ENCODE data around the gene MIAT.
"Not testable (repeated sequence)": the region's sequence is repeated elsewhere in the genome, so short reads cannot be mapped to it uniquely, and the experiment has no call there.

Gene MIAT

GRCh38 chr22:26656891-26657851, at the start of gene MIAT:
MIAT (plus strand) TSS chr22:26657588.
- DNase-seq: no peak

- DNase-seq: no peak
Measured at GRCh38 chr22:26608129-26608528, 49.3 kb upstream of the MIAT start.

GRCh38 chr22:26609287-26609686, 48.1 kb upstream of the MIAT start:
- no peak for DNase-seq

GRCh38 chr22:26610072-26610958, 47.1 kb upstream of the MIAT start:
- no peak for DNase-seq

- DNase-seq: no peak
Measured at GRCh38 chr22:26610996-26611395, 46.4 kb upstream of the MIAT start.

GRCh38 chr22:26612652-26613051, 44.7 kb upstream of the MIAT start:
- DNase-seq: no peak

GRCh38 chr22:26613753-26614152, 43.6 kb upstream of the MIAT start:
- DNase-seq: not testable (repeated sequence)

GRCh38 chr22:26614322-26614721, 43.1 kb upstream of the MIAT start:
- DNase-seq: no peak

- DNase-seq: no peak
Measured at GRCh38 chr22:26615149-26615548, 42.2 kb upstream of the MIAT start.

- DNase-seq: no peak
Measured at GRCh38 chr22:26615830-26616435, 41.5 kb upstream of the MIAT start.

GRCh38 chr22:26616650-26617049, 40.7 kb upstream of the MIAT start:
- peak; percentile 15 for DNase-seq

GRCh38 chr22:26617271-26618199, 39.9 kb upstream of the MIAT start, which contains the start of gene CRYBB1:
CRYBB1 (minus strand) TSS chr22:26618027; CDS start chr22:26616319, 1,708 bp downstream.
- no peak for DNase-seq

GRCh38 chr22:26618455-26618854, 38.9 kb upstream of the MIAT start:
- no peak for DNase-seq

- no peak for DNase-seq
Measured at GRCh38 chr22:26619510-26619909, 37.9 kb upstream of the MIAT start.

- no peak for DNase-seq
Measured at GRCh38 chr22:26620197-26620596, 37.2 kb upstream of the MIAT start.

- no peak for DNase-seq
Measured at GRCh38 chr22:26621663-26622062, 35.7 kb upstream of the MIAT start, which contains the start of gene CRYBA4. CRYBA4 (plus strand) TSS chr22:26621963; CDS start chr22:26622597, 634 bp downstream.

- DNase-seq: no peak
Measured at GRCh38 chr22:26623984-26624383, 33.4 kb upstream of the MIAT start.

GRCh38 chr22:26624803-26625202, 32.6 kb upstream of the MIAT start:
- no peak for DNase-seq

GRCh38 chr22:26629988-26630761, 27.2 kb upstream of the MIAT start:
- no peak for DNase-seq

- no peak for DNase-seq
Measured at GRCh38 chr22:26631282-26631681, 26.1 kb upstream of the MIAT start.
